Hepatocyte (in vitro differentiated cells): ENCODE data around the gene TUBA1A. TPM values are rescaled to one million over a fixed set of nuclear protein-coding genes. Genes with fewer than 3 reads are reported as not detected.
"Not testable (repeated sequence)": the region's sequence is repeated elsewhere in the genome, so short reads cannot be mapped to it uniquely, and the experiment has no call there.

ENCODE experiments used
- DNase-seq: peaks from one replicate; pipeline ENCODE4 v3.0.0-alpha.2; 2016; ENCODE audit warnings: low spot score
- H2AFZ ChIP-seq: fragments of 200-600 bp; sonication (generic); 2 replicates; pipeline ENCODE4 v1.6.0; 2016; ENCODE audit warnings: antibody characterized with exemption, mild to moderate bottlenecking
- H3K27ac ChIP-seq: fragments of 200-600 bp; sonication (generic); 2 replicates; pipeline ENCODE4 v1.5.1; 2016; ENCODE audit warnings: mild to moderate bottlenecking
- H3K27me3 ChIP-seq: fragments of 200-600 bp; sonication (generic); 2 replicates; pipeline ENCODE4 v1.6.1; 2016
- H3K36me3 ChIP-seq: fragments of 200-600 bp; sonication (generic); replicated peaks from 2 replicates; pipeline ENCODE4 v1.5.1; 2016; ENCODE audit warnings: low read depth; ENCODE audit not compliant: insufficient read depth
- H3K4me1 ChIP-seq: fragments of 200-600 bp; sonication (generic); 2 replicates; pipeline ENCODE4 v1.5.1; 2016; ENCODE audit warnings: mild to moderate bottlenecking, moderate library complexity; ENCODE audit not compliant: insufficient read depth
- H3K4me2 ChIP-seq: fragments of 200-600 bp; sonication (generic); 2 replicates; pipeline ENCODE4 v1.6.0; 2016
- H3K4me3 ChIP-seq: fragments of 200-600 bp; sonication (generic); 2 replicates; pipeline ENCODE4 v1.5.1; 2016; ENCODE audit warnings: mild to moderate bottlenecking
- H3K79me2 ChIP-seq: fragments of 200-600 bp; sonication (generic); 2 replicates; pipeline ENCODE4 v1.6.0; 2017; ENCODE audit warnings: mild to moderate bottlenecking
- H3K9me2 ChIP-seq: fragments of 200-600 bp; sonication (generic); replicated peaks from 2 replicates; pipeline ENCODE4 v1.6.0; 2017; ENCODE audit warnings: mild to moderate bottlenecking; ENCODE audit not compliant: insufficient read depth
- H3K9me3 ChIP-seq: fragments of 200-600 bp; sonication (generic); 2 replicates; pipeline ENCODE4 v1.5.1; 2016; ENCODE audit warnings: low read depth, mild to moderate bottlenecking
- H4K20me1 ChIP-seq: fragments of 200-600 bp; sonication (generic); 2 replicates; pipeline ENCODE4 v1.6.0; 2016; ENCODE audit warnings: mild to moderate bottlenecking; ENCODE audit not compliant: insufficient read depth, poor library complexity, severe bottlenecking
- CTCF ChIP-seq: fragments of 200-600 bp; sonication (generic); IDR thresholded peaks from 2 replicates; pipeline ENCODE4 v1.5.1; 2016; ENCODE audit warnings: antibody characterized with exemption, mild to moderate bottlenecking; ENCODE audit not compliant: poor library complexity
- EZH2 ChIP-seq: fragments of 200-600 bp; sonication (generic); IDR thresholded peaks from 2 replicates; pipeline ENCODE4 v1.6.1; 2016; ENCODE audit warnings: antibody characterized with exemption, mild to moderate bottlenecking, borderline replicate concordance
- EZH2phosphoT487 ChIP-seq: fragments of 200-600 bp; sonication (generic); IDR thresholded peaks from one replicate; pipeline ENCODE4 v1.6.1; 2018; ENCODE audit warnings: antibody characterized with exemption, mild to moderate bottlenecking, low read depth, moderate library complexity; ENCODE audit not compliant: unreplicated experiment, severe bottlenecking
- WGBS: methylation state at CpG from one replicate; pipeline ENCODE4 v1.1.6; 2016; ENCODE audit warnings: low lambda C conversion rate; ENCODE audit errors: missing lambda C conversion rate; 5-methylcytosine and 5-hydroxymethylcytosine counted together
- polyA plus RNA-seq: library from polyadenylated mRNA; unstranded; fragments of >200 nt; fragmentation: Nextera tagmentation; extraction: Ambion mirVana; gene quantifications from 2 replicates; pipeline ENCODE4 v1.2.1, GENCODE V29; 2016
- total RNA-seq: library from RNA; depleted of rRNA; stranded (reverse); fragments of >200 nt; gene quantifications from 2 replicates; pipeline ENCODE4 v1.2.3, GENCODE V29; 2014

Gene TUBA1A
- total and polyA plus RNA-seq, 2 experiments from 2014 or later: 338 to 358 TPM

DNA sequence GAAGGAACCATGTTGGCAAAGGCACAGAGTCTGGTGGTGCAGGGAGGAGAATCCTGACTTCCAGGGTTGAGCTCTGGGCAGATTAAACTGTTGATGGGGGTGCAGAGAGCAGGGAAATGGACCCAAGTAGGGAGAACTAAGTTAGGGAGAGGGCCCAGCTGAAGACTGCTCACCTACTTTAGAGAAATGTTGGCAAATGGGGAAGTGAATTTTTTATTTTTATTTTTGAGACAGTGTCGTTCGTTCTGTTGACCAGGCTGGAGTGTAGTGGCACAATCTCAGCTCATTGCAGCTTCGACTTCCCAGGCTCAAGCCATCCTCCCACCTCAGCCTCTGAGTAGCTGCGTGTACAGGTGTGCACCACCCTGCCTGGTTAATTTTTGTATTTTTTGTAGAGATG, 32.1 kb upstream of the TUBA1A start:
- Histone ChIP-seq H3K36me3 (no peaks in the 10 kb centered on the region), H3K4me3 (no peak overlapping the region), H3K27ac (no peak overlapping the region), H2AFZ (no peak overlapping the region), H3K27me3 (no peaks in the 10 kb centered on the region), H3K9me3 (no peaks in the 10 kb centered on the region), H3K9me2 (no peaks in the 10 kb centered on the region), H3K4me1 (no peaks in the 10 kb centered on the region), H3K79me2 (no peaks in the 10 kb centered on the region), H3K4me2 (no peak overlapping the region), H4K20me1 (no peaks in the 10 kb centered on the region)
- no peak for DNase-seq
- WGBS: 94% methylated on average over 4 of the region's 4 CpGs
- TF ChIP-seq CTCF: no peak
- TF ChIP-seq EZH2phosphoT487: no peak
- no peak for TF ChIP-seq EZH2

DNA sequence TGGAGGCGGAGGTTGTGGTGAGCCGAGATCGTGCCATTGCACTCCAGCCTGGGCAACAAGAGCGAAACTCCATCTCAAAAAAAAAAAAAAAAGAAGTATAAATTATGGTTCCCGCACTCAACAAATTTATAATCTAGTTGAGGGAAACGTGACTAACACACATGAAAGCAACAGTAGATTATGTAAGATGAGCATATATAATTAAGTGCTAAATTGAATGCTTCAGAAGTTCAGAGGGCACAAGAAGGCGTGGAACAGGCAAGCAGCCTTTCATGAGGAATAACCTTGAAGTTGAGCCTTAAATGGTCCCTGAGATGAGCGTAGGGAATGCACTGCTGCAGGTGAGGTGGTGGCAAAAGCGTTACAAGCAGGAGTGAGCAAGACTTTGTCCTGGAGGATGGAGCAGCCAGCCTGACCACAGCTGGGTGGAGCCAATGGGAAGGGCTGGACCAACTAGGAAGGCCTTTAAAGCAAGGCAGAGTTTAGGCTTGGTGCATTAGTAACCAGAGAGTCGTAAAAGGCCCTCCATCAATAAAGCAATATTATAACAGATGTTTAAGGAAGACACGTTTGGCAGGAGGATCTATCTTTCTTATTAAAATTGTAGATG, 30.6 kb upstream of the TUBA1A start:
- Histone ChIP-seq H3K9me2 (no peaks in the 10 kb centered on the region), H2AFZ (no peak overlapping the region), H3K4me3 (no peak overlapping the region), H3K36me3 (no peaks in the 10 kb centered on the region), H3K27ac (no peak overlapping the region), H4K20me1 (no peaks in the 10 kb centered on the region), H3K4me1 (peaks cover 6% of the 10 kb centered on the region), H3K9me3 (no peaks in the 10 kb centered on the region), H3K27me3 (no peaks in the 10 kb centered on the region), H3K4me2 (no peak overlapping the region), H3K79me2 (no peaks in the 10 kb centered on the region)
- TF ChIP-seq EZH2phosphoT487 (no peak), EZH2 (no peak)
- 81% methylated on average over 11 of the region's 11 CpGs for WGBS
- no peak for DNase-seq

DNA sequence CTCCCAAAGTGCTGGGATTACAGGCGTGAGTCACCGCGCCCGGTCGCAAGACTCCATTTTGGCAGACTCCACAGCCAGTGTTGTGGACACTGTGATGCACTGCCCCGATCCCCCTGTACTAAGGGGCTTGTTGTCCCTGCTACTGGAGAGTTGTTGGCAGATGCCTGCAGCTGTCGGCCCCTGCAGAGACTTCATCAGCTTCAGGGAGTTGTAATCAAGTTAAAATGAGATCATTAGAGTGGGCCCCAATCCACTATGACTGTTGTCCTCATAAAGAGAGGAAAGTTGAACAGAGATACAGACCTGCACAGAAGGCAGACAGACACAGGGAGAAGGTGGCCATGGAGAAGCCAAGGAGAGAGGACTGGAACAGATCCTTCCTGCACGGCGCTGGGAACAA, 23.7 kb upstream of the TUBA1A start:
- TF ChIP-seq CTCF: no peak
- no peak for TF ChIP-seq EZH2
- TF ChIP-seq EZH2phosphoT487: no peak
- Histone ChIP-seq H3K4me1 (peaks cover 6% of the 10 kb centered on the region), H3K4me3 (no peak overlapping the region), H2AFZ (no peak overlapping the region), H3K27ac (no peak overlapping the region), H3K27me3 (no peaks in the 10 kb centered on the region), H3K36me3 (no peaks in the 10 kb centered on the region), H4K20me1 (no peaks in the 10 kb centered on the region), H3K9me3 (no peaks in the 10 kb centered on the region), H3K4me2 (no peak overlapping the region), H3K9me2 (no peaks in the 10 kb centered on the region), H3K79me2 (no peaks in the 10 kb centered on the region)
- DNase-seq: no peak
- WGBS: 97% methylated on average over 9 of the region's 9 CpGs

- DNase-seq, H2AFZ ChIP-seq, H3K27ac ChIP-seq, H3K36me3 ChIP-seq, H3K9me3 ChIP-seq, H3K4me2 ChIP-seq, H3K4me3 ChIP-seq, H3K79me2 ChIP-seq, H3K9me2 ChIP-seq, H4K20me1 ChIP-seq, H3K27me3 ChIP-seq, H3K4me1 ChIP-seq: not testable (repeated sequence)
- 95% methylated on average over 7 of the region's 7 CpGs for WGBS
Observed at GRCh38 chr12:49210703-49211102, 21.8 kb upstream of the TUBA1A start.
